Neuronal stem cell (in vitro differentiated cells): ENCODE data around the gene RPS15.
A peak's percentile ranks its signal among the peaks of the same experiment; 100 is the strongest.

Source experiments
- DNase-seq: peaks from one replicate; pipeline ENCODE4 v3.0.0-alpha.2; 2013; ENCODE audit warnings: low spot score
- H2AFZ ChIP-seq: one replicate; pipeline ENCODE4 v1.6.1; 2013; ENCODE audit warnings: mild to moderate bottlenecking, low read length, inconsistent platforms
- H2AK5ac ChIP-seq: 2 replicates; pipeline ENCODE4 v1.6.1; 2013; ENCODE audit warnings: low read depth, mild to moderate bottlenecking, inconsistent platforms, low read length, moderate library complexity, mixed read lengths
- H2BK120ac ChIP-seq: 2 replicates; pipeline ENCODE4 v1.6.1; 2013; ENCODE audit warnings: low read depth, mild to moderate bottlenecking, inconsistent platforms, low read length, moderate library complexity, mixed read lengths
- H2BK12ac ChIP-seq: one replicate; pipeline ENCODE4 v1.6.1; 2013; ENCODE audit warnings: low read length, inconsistent platforms
- H2BK15ac ChIP-seq: 2 replicates; pipeline ENCODE4 v1.6.1; 2013; ENCODE audit warnings: mild to moderate bottlenecking, low read length, inconsistent platforms, mixed read lengths
- H2BK5ac ChIP-seq: one replicate; pipeline ENCODE4 v1.6.1; 2013; ENCODE audit warnings: inconsistent platforms, mild to moderate bottlenecking, low read length, moderate library complexity
- H3K14ac ChIP-seq: one replicate; pipeline ENCODE4 v1.6.1; 2013; ENCODE audit warnings: low read length, inconsistent platforms
- H3K18ac ChIP-seq: 2 replicates; pipeline ENCODE4 v1.6.1; 2013; ENCODE audit warnings: low read length, inconsistent platforms
- H3K23ac ChIP-seq: 2 replicates; pipeline ENCODE4 v1.6.1; 2013; ENCODE audit warnings: low read depth, mild to moderate bottlenecking, mixed read lengths, low read length, inconsistent platforms; ENCODE audit not compliant: poor library complexity
- H3K27ac ChIP-seq: replicated peaks from 3 replicates; pipeline ENCODE4 v1.5.1; 2013; ENCODE audit warnings: low read length, inconsistent platforms
- H3K27me3 ChIP-seq, 3 experiments: 2 replicates each; pipeline ENCODE4 v1.6.1; 2013; ENCODE audit warnings: low read length in 3 of 3, mild to moderate bottlenecking in 2 of 3, inconsistent platforms in 1 of 3, low read depth in 1 of 3, mixed read lengths in 1 of 3, moderate library complexity in 1 of 3; ENCODE audit not compliant: control insufficient read depth in 3 of 3, insufficient read depth in 3 of 3
- H3K36me3 ChIP-seq, 2 donors: replicated peaks in 1 of 2; 2 replicates each; pipeline ENCODE4 v1.6.1; 2013; ENCODE audit warnings: low read length in 2 of 2; ENCODE audit not compliant: control insufficient read depth in 2 of 2, insufficient read depth in 2 of 2
- H3K4ac ChIP-seq: 2 replicates; pipeline ENCODE4 v1.6.1; 2013; ENCODE audit warnings: inconsistent platforms, mild to moderate bottlenecking, low read length, moderate library complexity
- H3K4me1 ChIP-seq, 2 donors: 1 replicate in 1 of 2; 2 replicates in 1 of 2; pipeline ENCODE4 v1.6.1; 2013; ENCODE audit warnings: low read length in 2 of 2, low read depth in 1 of 2; ENCODE audit not compliant: control insufficient read depth in 2 of 2, insufficient read depth in 1 of 2
- H3K4me2 ChIP-seq: one replicate; pipeline ENCODE4 v1.6.1; 2013; ENCODE audit warnings: mild to moderate bottlenecking, low read length, inconsistent platforms; ENCODE audit not compliant: insufficient read depth, poor library complexity, severe bottlenecking
- H3K4me3 ChIP-seq, 2 donors: 2 replicates each; pipeline ENCODE4 v1.5.1; 2013; ENCODE audit warnings: low read length in 2 of 2, mild to moderate bottlenecking in 2 of 2, inconsistent platforms in 1 of 2, moderate library complexity in 1 of 2
- H3K79me1 ChIP-seq: one replicate; pipeline ENCODE4 v1.6.1; 2013; ENCODE audit warnings: low read depth, mild to moderate bottlenecking, inconsistent platforms, low read length, moderate library complexity
- H3K9ac ChIP-seq: one replicate; pipeline ENCODE4 v1.6.1; 2013; ENCODE audit warnings: mild to moderate bottlenecking, low read depth, low read length, inconsistent platforms; ENCODE audit not compliant: poor library complexity
- H3K9me3 ChIP-seq, 2 donors: replicated peaks in 1 of 2; 2 replicates each; pipeline versions ENCODE3 to v1.6.1; 2013; ENCODE audit warnings: low read length in 2 of 2, mild to moderate bottlenecking in 2 of 2, inconsistent platforms in 1 of 2, low read depth in 1 of 2, mixed read lengths in 1 of 2, moderate library complexity in 1 of 2; ENCODE audit not compliant: control insufficient read depth in 2 of 2, insufficient read depth in 1 of 2
- H4K8ac ChIP-seq: one replicate; pipeline ENCODE4 v1.6.1; 2013; ENCODE audit warnings: low read depth, mild to moderate bottlenecking, inconsistent platforms, low read length, moderate library complexity
- H4K91ac ChIP-seq: one replicate; pipeline ENCODE4 v1.6.1; 2013; ENCODE audit warnings: low read length, low read depth, mild to moderate bottlenecking, inconsistent platforms; ENCODE audit not compliant: poor library complexity
- WGBS, 2 donors: extraction: QIAGEN DNeasy Blood & Tissue Kit; methylation state at CpG; one replicate each; pipeline ENCODE4 v1.1.7; 2013; ENCODE audit warnings: missing lambda C conversion rate in 2 of 2, mixed read lengths in 1 of 2; ENCODE audit not compliant: insufficient read length in 2 of 2, insufficient replicate concordance in 1 of 2; ENCODE audit errors: extremely low coverage in 2 of 2; 5-methylcytosine and 5-hydroxymethylcytosine counted together

Gene RPS15

GRCh38 chr19:1390890-1391423 is 47.2 kb upstream of the RPS15 start:
- Histone ChIP-seq H3K27me3 (peaks cover 0 to 2% (median 0%) of the 10 kb centered on the region in 3 experiments), H2AK5ac (no peak overlapping the region), H4K8ac (no peak overlapping the region), H3K18ac (no peak overlapping the region), H3K9me3 (peaks cover 0 to 4% of the 10 kb centered on the region in 2 donors), H3K4me3 (no peak overlapping the region), H2BK5ac (no peak overlapping the region), H3K4ac (no peak overlapping the region), H2AFZ (no peak overlapping the region), H2BK12ac (no peak overlapping the region), H2BK15ac (no peak overlapping the region), H3K4me1 (peaks cover 0 to 4% of the 10 kb centered on the region in 2 donors), H3K9ac (no peak overlapping the region), H3K79me1 (peaks cover 17% of the 10 kb centered on the region), H3K14ac (peak overlapping the region; percentile 56), H3K4me2 (no peak overlapping the region), H3K23ac (peak overlapping the region; percentile 55), H4K91ac (no peak overlapping the region), H3K36me3 (peaks cover 21 to 43% of the 10 kb centered on the region in 2 donors), H2BK120ac (no peak overlapping the region), H3K27ac (no peak overlapping the region)
- DNase-seq = no peak
- WGBS, 2 donors = no CpG with 5 or more reads among the region's 42 CpGs

- no peak overlapping the region for H2BK120ac ChIP-seq
- H3K14ac ChIP-seq = no peak overlapping the region
- H2AK5ac ChIP-seq = no peak overlapping the region
- H3K18ac ChIP-seq = no peak overlapping the region
- no peak overlapping the region for H3K4me3 ChIP-seq
- no peak overlapping the region for H4K8ac ChIP-seq
- no CpG with 5 or more reads among the region's 15 CpGs for WGBS, 2 donors
- no peak overlapping the region for H3K9ac ChIP-seq
- no peak overlapping the region for H3K4ac ChIP-seq
- H3K4me2 ChIP-seq = no peak overlapping the region
- no peak overlapping the region for H3K23ac ChIP-seq
- peaks cover 0 to 4% of the 10 kb centered on the region in 2 donors for H3K9me3 ChIP-seq
- H3K4me1 ChIP-seq = peaks cover 0 to 4% of the 10 kb centered on the region in 2 donors
- peaks cover 20% of the 10 kb centered on the region for H3K79me1 ChIP-seq
- no peak overlapping the region for H3K27ac ChIP-seq
- no peak overlapping the region for H4K91ac ChIP-seq
- peaks cover 0 to 2% (median 0%) of the 10 kb centered on the region in 3 experiments for H3K27me3 ChIP-seq
- H2BK5ac ChIP-seq = no peak overlapping the region
- no peak overlapping the region for H2AFZ ChIP-seq
- H3K36me3 ChIP-seq = peaks cover 19 to 45% of the 10 kb centered on the region in 2 donors
- no peak for DNase-seq
- H2BK15ac ChIP-seq = no peak overlapping the region
- H2BK12ac ChIP-seq = no peak overlapping the region
Measured at GRCh38 chr19:1392407-1392806, 45.8 kb upstream of the RPS15 start.

GRCh38 chr19:1392939-1393530 is 45.2 kb upstream of the RPS15 start:
- Histone ChIP-seq H3K36me3 (peaks cover 18 to 49% of the 10 kb centered on the region in 2 donors), H3K79me1 (peaks cover 19% of the 10 kb centered on the region), H3K4me1 (peaks cover 0 to 4% of the 10 kb centered on the region in 2 donors), H3K4ac (no peak overlapping the region), H2BK5ac (no peak overlapping the region), H2BK120ac (no peak overlapping the region), H3K4me2 (no peak overlapping the region), H4K91ac (no peak overlapping the region), H3K9ac (peak overlapping the region; percentile 72), H3K18ac (no peak overlapping the region), H2BK12ac (no peak overlapping the region), H2BK15ac (no peak overlapping the region), H3K27me3 (peaks cover 0 to 2% (median 0%) of the 10 kb centered on the region in 3 experiments), H4K8ac (no peak overlapping the region), H3K4me3 (no peak overlapping the region), H2AFZ (no peak overlapping the region), H2AK5ac (peak overlapping the region; percentile 45), H3K14ac (no peak overlapping the region), H3K23ac (no peak overlapping the region), H3K9me3 (peaks cover 0 to 4% of the 10 kb centered on the region in 2 donors), H3K27ac (no peak overlapping the region)
- DNase-seq = no peak
- WGBS, 2 donors = no CpG with 5 or more reads among the region's 37 CpGs

- DNase-seq = no peak
- Histone ChIP-seq H3K4me3 (no peak overlapping the region), H3K18ac (no peak overlapping the region), H2AFZ (no peak overlapping the region), H3K14ac (no peak overlapping the region), H2BK5ac (peak overlapping the region; percentile 53), H4K8ac (no peak overlapping the region), H3K4ac (no peak overlapping the region), H2AK5ac (peak overlapping the region; percentile 36), H3K27me3 (peaks cover 0 to 1% (median 0%) of the 10 kb centered on the region in 3 experiments), H4K91ac (peak overlapping the region; percentile 53), H2BK120ac (no peak overlapping the region), H3K27ac (no peak overlapping the region), H3K4me1 (peaks cover 0 to 4% of the 10 kb centered on the region in 2 donors), H3K79me1 (peaks cover 11% of the 10 kb centered on the region), H3K9me3 (peaks cover 0 to 4% of the 10 kb centered on the region in 2 donors), H2BK15ac (no peak overlapping the region), H3K36me3 (peaks cover 16 to 47% of the 10 kb centered on the region in 2 donors), H3K9ac (no peak overlapping the region), H3K4me2 (no peak overlapping the region), H3K23ac (peak overlapping the region; percentile 60), H2BK12ac (no peak overlapping the region)
- no CpG with 5 or more reads among the region's 17 CpGs for whole genome bisulfite sequencing, 2 donors
Measured at GRCh38 chr19:1393841-1394240, 44.4 kb upstream of the RPS15 start.
